22Rv1 (cell line): ENCODE results near the gene UBAP1L.

Source experiments
- H3K27ac ChIP-seq: fragments of 450-650 bp; 2 replicates; pipeline ENCODE4 v1.5.1; 2017
- ZFX ChIP-seq: fragments of 450-650 bp; IDR thresholded peaks from 2 replicates; pipeline ENCODE4 v1.6.1; 2017; ENCODE audit warnings: antibody characterized with exemption, borderline replicate concordance
- TF ChIP-seq, protein P1 (sequence below): fragments of 450-650 bp; IDR thresholded peaks from 2 replicates; pipeline ENCODE4 v1.5.1; 2017; ENCODE audit warnings: mild to moderate bottlenecking

UBAP1L gene

DNA sequence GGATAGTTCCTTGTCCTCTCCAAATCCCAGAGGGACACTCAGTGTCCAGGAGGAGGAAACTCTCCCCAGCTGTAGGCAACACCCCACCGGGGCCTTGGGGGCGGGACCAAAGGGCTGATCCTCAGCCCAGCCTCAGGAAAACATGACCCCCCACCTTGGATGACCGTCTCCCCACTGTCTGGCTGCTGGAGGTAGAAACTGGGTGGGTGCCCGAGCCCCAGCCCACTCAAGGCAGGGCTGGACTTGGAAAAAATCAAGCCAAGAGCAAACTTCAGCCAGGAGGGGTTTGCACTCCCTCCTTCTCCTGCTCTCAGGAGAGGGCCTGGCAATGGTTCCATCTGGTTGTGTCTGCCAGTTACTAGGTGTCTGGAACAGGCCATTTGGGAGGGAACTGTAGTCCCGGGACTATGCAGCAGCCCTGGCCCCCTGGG, 43.6 kb downstream of the UBAP1L start:
- no peak for TF ChIP-seq ZFX
- TF ChIP-seq, protein P1, sequence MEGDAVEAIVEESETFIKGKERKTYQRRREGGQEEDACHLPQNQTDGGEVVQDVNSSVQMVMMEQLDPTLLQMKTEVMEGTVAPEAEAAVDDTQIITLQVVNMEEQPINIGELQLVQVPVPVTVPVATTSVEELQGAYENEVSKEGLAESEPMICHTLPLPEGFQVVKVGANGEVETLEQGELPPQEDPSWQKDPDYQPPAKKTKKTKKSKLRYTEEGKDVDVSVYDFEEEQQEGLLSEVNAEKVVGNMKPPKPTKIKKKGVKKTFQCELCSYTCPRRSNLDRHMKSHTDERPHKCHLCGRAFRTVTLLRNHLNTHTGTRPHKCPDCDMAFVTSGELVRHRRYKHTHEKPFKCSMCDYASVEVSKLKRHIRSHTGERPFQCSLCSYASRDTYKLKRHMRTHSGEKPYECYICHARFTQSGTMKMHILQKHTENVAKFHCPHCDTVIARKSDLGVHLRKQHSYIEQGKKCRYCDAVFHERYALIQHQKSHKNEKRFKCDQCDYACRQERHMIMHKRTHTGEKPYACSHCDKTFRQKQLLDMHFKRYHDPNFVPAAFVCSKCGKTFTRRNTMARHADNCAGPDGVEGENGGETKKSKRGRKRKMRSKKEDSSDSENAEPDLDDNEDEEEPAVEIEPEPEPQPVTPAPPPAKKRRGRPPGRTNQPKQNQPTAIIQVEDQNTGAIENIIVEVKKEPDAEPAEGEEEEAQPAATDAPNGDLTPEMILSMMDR: no peak
- no peak overlapping the region for H3K27ac ChIP-seq

DNA sequence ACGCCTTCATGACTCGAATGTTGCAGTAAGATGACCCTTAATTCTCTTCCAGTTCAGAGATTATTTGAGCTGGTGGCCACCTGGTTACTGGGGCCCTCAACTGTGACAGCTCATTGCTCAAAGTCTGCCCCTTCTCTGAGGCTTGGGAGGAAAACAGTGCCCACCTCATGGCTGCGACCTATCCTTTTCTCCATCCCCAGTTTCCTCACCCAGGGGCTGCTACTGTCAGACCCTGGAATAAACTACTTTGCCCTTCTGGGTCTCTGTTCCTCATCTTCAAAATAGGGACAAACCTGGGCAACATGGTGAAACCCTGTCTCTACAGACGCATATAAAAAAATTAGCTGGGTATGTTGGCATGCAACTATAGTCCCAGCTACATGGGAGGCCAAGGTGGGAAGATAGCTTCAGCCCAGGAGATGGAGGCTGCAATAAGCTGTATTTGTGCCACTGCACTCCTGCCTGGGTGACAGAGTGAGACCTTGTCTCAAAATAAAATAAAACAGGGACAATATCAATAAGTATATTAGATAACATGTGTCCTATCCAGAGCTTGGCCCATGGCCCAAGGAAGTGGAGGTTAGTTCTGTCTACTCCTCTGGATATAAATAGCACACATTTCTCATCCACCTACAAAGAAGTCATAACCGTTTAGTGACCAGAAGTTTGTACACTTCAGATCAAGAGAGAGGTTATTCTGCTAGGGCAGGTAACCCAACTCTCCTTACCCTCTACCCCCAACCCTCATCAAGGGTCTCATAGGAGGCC, 45.0 kb downstream of the UBAP1L start:
- TF ChIP-seq, protein P1: no peak
- TF ChIP-seq ZFX: no peak
- H3K27ac ChIP-seq: no peak overlapping the region

DNA sequence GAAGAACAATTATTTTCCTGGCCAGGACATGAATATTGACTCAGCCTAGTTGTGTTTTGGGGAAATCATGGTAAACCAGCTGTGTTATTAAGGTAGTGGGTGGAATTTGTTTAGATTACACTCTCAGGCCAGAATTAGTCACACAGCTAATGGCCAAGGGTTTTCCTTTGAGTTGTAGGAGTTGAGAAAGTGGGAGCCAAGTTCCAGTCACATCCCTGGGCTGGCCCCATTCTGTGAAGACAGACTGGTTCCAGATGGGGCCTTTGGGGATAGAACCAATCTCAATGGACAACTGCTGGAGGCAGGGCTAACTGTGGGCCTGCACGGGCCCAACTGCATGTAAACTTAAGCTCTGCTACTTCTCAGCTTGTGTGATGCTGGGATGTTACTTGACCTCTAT, 45.8 kb downstream of the UBAP1L start:
- H3K27ac ChIP-seq: no peak overlapping the region
- TF ChIP-seq, protein P1: no peak
- TF ChIP-seq ZFX: no peak

DNA sequence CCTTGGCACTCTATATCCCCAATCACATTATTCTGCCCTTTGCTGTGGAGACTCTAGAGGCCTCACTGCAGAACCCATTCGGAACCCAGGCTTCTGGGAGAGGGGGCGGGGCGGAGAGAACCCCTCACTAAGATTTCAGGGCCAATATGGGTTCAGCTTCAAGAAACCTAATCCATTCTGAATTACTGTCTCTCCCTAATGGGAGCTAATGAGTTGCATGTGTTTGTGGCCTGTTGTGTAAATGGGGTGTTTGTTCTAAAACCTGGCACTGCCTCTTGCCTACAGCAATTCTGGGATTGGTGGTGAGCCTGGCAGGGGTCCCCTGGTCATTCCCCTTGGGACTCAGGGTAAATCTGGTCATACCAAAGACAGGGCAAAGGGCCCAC, 46.6 kb downstream of the UBAP1L start:
- TF ChIP-seq ZFX: no peak
- TF ChIP-seq, protein P1: no peak
- no peak overlapping the region for H3K27ac ChIP-seq

DNA sequence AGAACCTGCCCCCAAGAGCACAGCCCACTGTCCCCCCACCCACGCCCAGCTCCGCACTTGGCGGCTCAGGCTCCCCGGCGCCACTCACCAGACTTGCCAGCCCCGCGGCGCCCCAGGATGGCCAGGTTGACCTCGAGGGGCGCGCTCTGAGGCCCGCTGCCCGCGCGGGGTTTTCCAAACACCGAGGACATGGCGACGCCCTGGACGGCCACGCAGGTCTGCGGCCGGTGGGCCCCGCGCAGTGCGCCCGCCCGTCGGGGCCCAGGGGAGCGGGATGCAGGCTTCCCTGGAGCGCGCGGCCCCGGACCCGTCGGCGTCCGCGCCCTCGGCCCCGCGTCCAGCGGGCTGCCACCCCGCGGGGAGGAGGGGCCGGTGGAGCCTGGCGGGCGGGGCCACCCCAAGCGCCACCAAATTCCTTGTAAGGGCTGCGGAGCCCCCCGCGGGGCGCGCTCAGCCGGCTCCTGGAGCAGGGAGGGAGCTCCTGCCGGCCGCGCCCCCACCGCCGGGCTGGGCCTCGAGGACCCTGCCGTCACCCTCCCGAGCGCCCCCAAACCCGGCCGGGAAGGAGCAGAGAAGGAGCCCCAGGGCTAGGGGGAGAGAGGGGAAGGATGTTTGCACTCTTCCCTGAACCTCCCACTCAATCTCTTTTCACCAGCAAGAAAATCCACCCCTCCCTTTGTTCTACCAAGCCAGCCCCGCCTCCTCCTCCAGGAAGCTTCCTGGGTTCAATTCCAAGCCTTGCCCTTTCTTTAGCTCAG, 47.2 kb downstream of the UBAP1L start, which contains the start of gene RASL12:
Gene RASL12 (minus strand): TSS at position 347 of the 758 bp plus-strand sequence. CDS start 156 bp downstream, at position 191.
- TF ChIP-seq ZFX: no peak
- TF ChIP-seq, protein P1: no peak
- H3K27ac ChIP-seq: no peak within 1 kb of the TSS

DNA sequence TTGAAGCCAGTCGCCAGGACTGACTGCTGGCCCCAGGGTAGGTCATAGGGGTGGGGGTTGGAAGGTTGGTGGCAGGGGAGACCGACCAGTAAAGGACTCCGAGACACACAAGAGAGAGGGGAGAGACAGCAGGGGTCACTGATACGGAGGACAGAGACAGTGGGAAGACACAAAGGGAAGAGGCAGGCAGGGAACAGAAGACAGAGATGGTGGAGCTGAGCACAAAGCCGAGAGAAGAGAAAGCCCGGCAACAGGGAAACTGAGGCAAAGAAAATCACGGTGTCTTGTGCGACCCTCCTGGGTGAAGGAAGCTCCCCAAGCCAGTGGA, 47.7 kb downstream of the UBAP1L start:
- TF ChIP-seq, protein P1: no peak
- no peak for TF ChIP-seq ZFX
- H3K27ac ChIP-seq: no peak overlapping the region
